ENCODE measurements around the gene TBC1D10B.

TBC1D10B gene

GRCh38 chr16:30379158-30379783, 9.0 kb upstream of the TBC1D10B start:
- no peaks in the 10 kb centered on the region for H3K36me3 ChIP-seq (ENCODE audit: control insufficient read depth, insufficient read depth, low read length)
- H3K27me3 ChIP-seq (ENCODE audit: control insufficient read depth, insufficient read depth, low read length, poor library complexity, severe bottlenecking), result no peaks in the 10 kb centered on the region
- H3K4me3 ChIP-seq (ENCODE audit: insufficient read depth, low read depth, low read length), result peak overlapping the region; percentile 82
- WGBS, 2 experiments, result 17 to 19% methylated on average over 27 of the region's 27 CpGs
- H3K4me1 ChIP-seq (ENCODE audit: control insufficient read depth, insufficient read depth, low read length), result peaks cover 17% of the 10 kb centered on the region
- no peaks in the 10 kb centered on the region for H3K9me3 ChIP-seq (ENCODE audit: control insufficient read depth, low read length)
- H3K27ac ChIP-seq (ENCODE audit: insufficient read depth, low read depth, low read length, poor library complexity, severe bottlenecking), result peak overlapping the region; percentile 66

- H3K4me1 ChIP-seq (ENCODE audit: control insufficient read depth, insufficient read depth, low read length), result peaks cover 17% of the 10 kb centered on the region
- H3K27me3 ChIP-seq (ENCODE audit: control insufficient read depth, insufficient read depth, low read length, poor library complexity, severe bottlenecking), result no peaks in the 10 kb centered on the region
- H3K27ac ChIP-seq (ENCODE audit: insufficient read depth, low read depth, low read length, poor library complexity, severe bottlenecking), result peak overlapping the region; percentile 100
- no peaks in the 10 kb centered on the region for H3K9me3 ChIP-seq (ENCODE audit: control insufficient read depth, low read length)
- H3K4me3 ChIP-seq (ENCODE audit: insufficient read depth, low read depth, low read length), result peak overlapping the region; percentile 82
- no peaks in the 10 kb centered on the region for H3K36me3 ChIP-seq (ENCODE audit: control insufficient read depth, insufficient read depth, low read length)
- WGBS, 2 experiments, result 1% methylated on average over 67 of the region's 67 CpGs
Observed at GRCh38 chr16:30378236-30379157, 8.2 kb upstream of the TBC1D10B start.

GRCh38 chr16:30377812-30378235, 7.5 kb upstream of the TBC1D10B start:
- H3K9me3 ChIP-seq (ENCODE audit: control insufficient read depth, low read length), result no peaks in the 10 kb centered on the region
- H3K27ac ChIP-seq (ENCODE audit: insufficient read depth, low read depth, low read length, poor library complexity, severe bottlenecking), result peak overlapping the region; percentile 100
- peaks cover 17% of the 10 kb centered on the region for H3K4me1 ChIP-seq (ENCODE audit: control insufficient read depth, insufficient read depth, low read length)
- 1 to 2% methylated on average over 39 of the region's 39 CpGs for WGBS, 2 experiments
- H3K36me3 ChIP-seq (ENCODE audit: control insufficient read depth, insufficient read depth, low read length), result no peaks in the 10 kb centered on the region
- H3K4me3 ChIP-seq (ENCODE audit: insufficient read depth, low read depth, low read length), result peak overlapping the region; percentile 82
- H3K27me3 ChIP-seq (ENCODE audit: control insufficient read depth, insufficient read depth, low read length, poor library complexity, severe bottlenecking), result no peaks in the 10 kb centered on the region

- Histone ChIP-seq H3K4me3 (ENCODE audit: insufficient read depth, low read depth, low read length) (peak overlapping the region; percentile 82), H3K9me3 (ENCODE audit: control insufficient read depth, low read length) (no peaks in the 10 kb centered on the region), H3K4me1 (ENCODE audit: control insufficient read depth, insufficient read depth, low read length) (peaks cover 17% of the 10 kb centered on the region), H3K36me3 (ENCODE audit: control insufficient read depth, insufficient read depth, low read length) (no peaks in the 10 kb centered on the region), H3K27me3 (ENCODE audit: control insufficient read depth, insufficient read depth, low read length, poor library complexity, severe bottlenecking) (no peaks in the 10 kb centered on the region), H3K27ac (ENCODE audit: insufficient read depth, low read depth, low read length, poor library complexity, severe bottlenecking) (peak overlapping the region; percentile 100)
- 55 to 57% methylated on average over 29 of the region's 29 CpGs for WGBS, 2 experiments
Observed at GRCh38 chr16:30377050-30377811, 6.9 kb upstream of the TBC1D10B start.

GRCh38 chr16:30376461-30376902, 6.2 kb upstream of the TBC1D10B start:
- Histone ChIP-seq H3K4me1 (ENCODE audit: control insufficient read depth, insufficient read depth, low read length) (peaks cover 20% of the 10 kb centered on the region), H3K27me3 (ENCODE audit: control insufficient read depth, insufficient read depth, low read length, poor library complexity, severe bottlenecking) (no peaks in the 10 kb centered on the region), H3K4me3 (ENCODE audit: insufficient read depth, low read depth, low read length) (no peak overlapping the region), H3K36me3 (ENCODE audit: control insufficient read depth, insufficient read depth, low read length) (no peaks in the 10 kb centered on the region), H3K9me3 (ENCODE audit: control insufficient read depth, low read length) (no peaks in the 10 kb centered on the region), H3K27ac (ENCODE audit: insufficient read depth, low read depth, low read length, poor library complexity, severe bottlenecking) (no peak overlapping the region)
- WGBS, 2 experiments, result 93 to 96% methylated on average over 8 of the region's 8 CpGs

GRCh38 chr16:30375864-30376263, 5.6 kb upstream of the TBC1D10B start:
- H3K9me3 ChIP-seq (ENCODE audit: control insufficient read depth, low read length), result no peaks in the 10 kb centered on the region
- WGBS, 2 experiments, result 89 to 92% methylated on average over 8 of the region's 8 CpGs
- no peaks in the 10 kb centered on the region for H3K36me3 ChIP-seq (ENCODE audit: control insufficient read depth, insufficient read depth, low read length)
- no peak overlapping the region for H3K27ac ChIP-seq (ENCODE audit: insufficient read depth, low read depth, low read length, poor library complexity, severe bottlenecking)
- H3K4me3 ChIP-seq (ENCODE audit: insufficient read depth, low read depth, low read length), result no peak overlapping the region
- no peaks in the 10 kb centered on the region for H3K27me3 ChIP-seq (ENCODE audit: control insufficient read depth, insufficient read depth, low read length, poor library complexity, severe bottlenecking)
- peaks cover 23% of the 10 kb centered on the region for H3K4me1 ChIP-seq (ENCODE audit: control insufficient read depth, insufficient read depth, low read length)

GRCh38 chr16:30374538-30374937, 4.2 kb upstream of the TBC1D10B start, which contains the start of gene MYL11:
TSS of gene MYL11 (plus strand) at chr16:30374802. CDS start at chr16:30374858, 56 bp downstream.
- WGBS, 2 experiments, result 83 to 90% methylated on average over 6 of the region's 6 CpGs
- Histone ChIP-seq H3K4me1 (ENCODE audit: control insufficient read depth, insufficient read depth, low read length) (peaks cover 23% of the 10 kb centered on the region), H3K27ac (ENCODE audit: insufficient read depth, low read depth, low read length, poor library complexity, severe bottlenecking) (no peak within 1 kb of the TSS)

GRCh38 chr16:30372725-30373124, 2.4 kb upstream of the TBC1D10B start:
- Histone ChIP-seq H3K27me3 (ENCODE audit: control insufficient read depth, insufficient read depth, low read length, poor library complexity, severe bottlenecking) (no peaks in the 10 kb centered on the region), H3K27ac (ENCODE audit: insufficient read depth, low read depth, low read length, poor library complexity, severe bottlenecking) (no peak overlapping the region), H3K4me3 (ENCODE audit: insufficient read depth, low read depth, low read length) (no peak overlapping the region), H3K36me3 (ENCODE audit: control insufficient read depth, insufficient read depth, low read length) (no peaks in the 10 kb centered on the region), H3K9me3 (ENCODE audit: control insufficient read depth, low read length) (no peaks in the 10 kb centered on the region), H3K4me1 (ENCODE audit: control insufficient read depth, insufficient read depth, low read length) (peaks cover 33% of the 10 kb centered on the region)
- 93 to 94% methylated on average over 5 of the region's 5 CpGs for WGBS, 2 experiments

More at GRCh38 chr16:30374538-30374937, 4.2 kb upstream of the TBC1D10B start, which contains the start of gene MYL11:
- no peak within 1 kb of the TSS for H3K4me3 ChIP-seq (ENCODE audit: insufficient read depth, low read depth, low read length)
- no peaks in the 10 kb centered on the region for H3K27me3 ChIP-seq (ENCODE audit: control insufficient read depth, insufficient read depth, low read length, poor library complexity, severe bottlenecking)
- no peaks in the 10 kb centered on the region for H3K9me3 ChIP-seq (ENCODE audit: control insufficient read depth, low read length)
- no peaks in the 10 kb centered on the region for H3K36me3 ChIP-seq (ENCODE audit: control insufficient read depth, insufficient read depth, low read length)

- WGBS, 2 experiments, result 88 to 95% methylated on average over 6 of the region's 6 CpGs
- Histone ChIP-seq H3K4me3 (ENCODE audit: insufficient read depth, low read depth, low read length) (no peak overlapping the region), H3K27ac (ENCODE audit: insufficient read depth, low read depth, low read length, poor library complexity, severe bottlenecking) (no peak overlapping the region)
Observed at GRCh38 chr16:30372038-30372712, 1.9 kb upstream of the TBC1D10B start.

More at GRCh38 chr16:30372038-30372712, 1.9 kb upstream of the TBC1D10B start:
- Histone ChIP-seq H3K27me3 (ENCODE audit: control insufficient read depth, insufficient read depth, low read length, poor library complexity, severe bottlenecking) (no peaks in the 10 kb centered on the region), H3K4me1 (ENCODE audit: control insufficient read depth, insufficient read depth, low read length) (peaks cover 34% of the 10 kb centered on the region), H3K36me3 (ENCODE audit: control insufficient read depth, insufficient read depth, low read length) (no peaks in the 10 kb centered on the region), H3K9me3 (ENCODE audit: control insufficient read depth, low read length) (no peaks in the 10 kb centered on the region)

All from ectodermal cell (in vitro differentiated cells).